Esophagus muscularis mucosa (tissue), 4 donors: ENCODE data around the gene SELENOM.

ENCODE experiments used
- EP300 ChIP-seq: sonication (generic); formaldehyde crosslinking; IDR thresholded peaks from one replicate; pipeline ENCODE4 v1.6.1; 2017; ENCODE audit warnings: antibody characterized with exemption
- POLR2A ChIP-seq: fragments of 450-650 bp; IDR thresholded peaks from one replicate; pipeline ENCODE4 v1.6.1; 2017; ENCODE audit warnings: antibody characterized with exemption, moderate library complexity, mild to moderate bottlenecking, low read depth
- POLR2AphosphoS5 ChIP-seq, 2 donors: sonication (generic); formaldehyde crosslinking; IDR thresholded peaks; one replicate each; pipeline ENCODE4 v1.6.1; 2017; ENCODE audit warnings: antibody characterized with exemption in 2 of 2
- TF ChIP-seq, protein P1 (sequence below), 3 experiments: fragments of 200-600 bp in 2 of 3; fragments of 450-650 bp in 1 of 3; sonication (generic) in 2 of 3; IDR thresholded peaks; one replicate each; pipeline ENCODE4 v1.5.1; 2017 to 2019; ENCODE audit warnings: antibody characterized with exemption in 3 of 3, mild to moderate bottlenecking in 2 of 3, moderate library complexity in 1 of 3

DNA sequence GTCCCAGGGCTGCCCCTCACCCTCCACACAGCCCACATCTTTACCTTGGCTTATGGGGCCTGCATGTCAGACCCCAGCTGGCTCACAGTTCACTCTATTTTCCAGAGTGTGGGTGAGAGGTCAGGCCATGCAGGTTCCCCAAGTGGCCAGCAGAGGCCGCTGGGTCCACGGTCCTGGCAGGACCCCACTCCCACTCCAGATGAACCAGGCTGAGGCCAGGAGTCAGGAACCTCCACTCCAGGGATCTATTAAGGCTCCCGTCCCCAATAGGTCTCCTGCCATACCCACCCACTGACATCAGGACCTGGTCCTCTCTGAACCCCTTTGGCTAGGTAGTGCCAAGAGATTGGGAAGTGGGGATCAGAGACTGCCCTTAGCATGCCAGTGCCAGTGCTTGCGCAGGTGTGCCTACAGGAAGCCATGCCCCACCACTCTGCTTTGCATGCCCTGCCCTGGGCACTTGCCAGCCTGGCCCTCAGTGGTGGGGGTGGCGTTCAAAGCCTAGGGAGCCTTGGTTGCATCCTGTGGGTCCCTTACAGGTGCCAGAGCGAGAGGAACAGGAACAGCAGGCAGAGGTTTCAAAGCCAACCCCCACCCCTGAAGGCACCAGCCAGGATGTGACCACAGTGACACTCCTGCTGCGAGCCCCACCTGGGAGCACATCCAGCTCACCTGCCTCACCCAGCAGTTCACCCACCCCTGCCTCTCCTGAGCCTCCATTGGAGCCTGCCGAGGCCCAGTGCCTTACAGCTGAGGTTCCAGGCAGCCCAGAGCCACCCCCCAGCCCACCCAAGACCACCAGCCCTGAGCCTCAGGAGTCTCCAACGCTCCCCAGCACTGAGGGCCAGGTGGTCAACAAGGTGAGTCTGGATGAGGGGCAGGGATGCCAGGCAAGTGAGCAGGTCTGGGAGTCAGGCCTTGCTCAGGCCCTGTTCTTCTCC, 17.9 kb downstream of the SELENOM start:
- TF ChIP-seq POLR2A (no peak), POLR2AphosphoS5 (IDR thresholded peaks at IDR 0.05) (peak in 1 of 2 donors; percentile 58), EP300 (no peak)
- TF ChIP-seq, protein P1, sequence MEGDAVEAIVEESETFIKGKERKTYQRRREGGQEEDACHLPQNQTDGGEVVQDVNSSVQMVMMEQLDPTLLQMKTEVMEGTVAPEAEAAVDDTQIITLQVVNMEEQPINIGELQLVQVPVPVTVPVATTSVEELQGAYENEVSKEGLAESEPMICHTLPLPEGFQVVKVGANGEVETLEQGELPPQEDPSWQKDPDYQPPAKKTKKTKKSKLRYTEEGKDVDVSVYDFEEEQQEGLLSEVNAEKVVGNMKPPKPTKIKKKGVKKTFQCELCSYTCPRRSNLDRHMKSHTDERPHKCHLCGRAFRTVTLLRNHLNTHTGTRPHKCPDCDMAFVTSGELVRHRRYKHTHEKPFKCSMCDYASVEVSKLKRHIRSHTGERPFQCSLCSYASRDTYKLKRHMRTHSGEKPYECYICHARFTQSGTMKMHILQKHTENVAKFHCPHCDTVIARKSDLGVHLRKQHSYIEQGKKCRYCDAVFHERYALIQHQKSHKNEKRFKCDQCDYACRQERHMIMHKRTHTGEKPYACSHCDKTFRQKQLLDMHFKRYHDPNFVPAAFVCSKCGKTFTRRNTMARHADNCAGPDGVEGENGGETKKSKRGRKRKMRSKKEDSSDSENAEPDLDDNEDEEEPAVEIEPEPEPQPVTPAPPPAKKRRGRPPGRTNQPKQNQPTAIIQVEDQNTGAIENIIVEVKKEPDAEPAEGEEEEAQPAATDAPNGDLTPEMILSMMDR (IDR thresholded peaks at IDR 0.05): peak; percentile 86 to 92 (median 87)
